HG03095 (cell line): Measurements from ENCODE around the gene LEKR1.
"Not testable (repeated sequence)": the region's sequence is repeated elsewhere in the genome, so short reads cannot be mapped to it uniquely, and the experiment has no call there.

Source experiments
- ATAC-seq: cut with Tn5 transposase; IDR thresholded peaks from one replicate; pipeline ENCODE4 v1.9.1; 2021; ENCODE audit warnings: moderate library complexity; ENCODE audit not compliant: unreplicated experiment

LEKR1 gene

GRCh38 chr3:156803952-156804741 is 22.0 kb upstream of the LEKR1 start:
- no peak for ATAC-seq

GRCh38 chr3:156806698-156807097 is 19.5 kb upstream of the LEKR1 start:
- no peak for ATAC-seq

GRCh38 chr3:156808025-156808424 is 18.1 kb upstream of the LEKR1 start:
- no peak for ATAC-seq

GRCh38 chr3:156811089-156811862 is 14.9 kb upstream of the LEKR1 start:
- no peak for ATAC-seq

GRCh38 chr3:156812521-156813335 is 13.4 kb upstream of the LEKR1 start:
- ATAC-seq = no peak

GRCh38 chr3:156814295-156814694 is 11.9 kb upstream of the LEKR1 start:
- ATAC-seq = no peak

GRCh38 chr3:156816091-156816793 is 9.9 kb upstream of the LEKR1 start:
- peak; percentile 19 for ATAC-seq

- peak; percentile 70 for ATAC-seq
Measured at GRCh38 chr3:156816794-156817645, 9.1 kb upstream of the LEKR1 start.

- no peak for ATAC-seq
Measured at GRCh38 chr3:156817646-156818272, 8.4 kb upstream of the LEKR1 start.

- ATAC-seq = no peak
Measured at GRCh38 chr3:156818273-156818651, 7.9 kb upstream of the LEKR1 start.

GRCh38 chr3:156818890-156819289 is 7.3 kb upstream of the LEKR1 start:
- ATAC-seq = no peak

GRCh38 chr3:156819842-156820691 is 6.1 kb upstream of the LEKR1 start:
- no peak for ATAC-seq

GRCh38 chr3:156820692-156821080 is 5.5 kb upstream of the LEKR1 start:
- ATAC-seq = no peak

- not testable (repeated sequence) for ATAC-seq
Measured at GRCh38 chr3:156822626-156823260, 3.4 kb upstream of the LEKR1 start.

- peak; percentile 54 for ATAC-seq
Measured at GRCh38 chr3:156825795-156826143, 384 bp upstream of the LEKR1 start.

- ATAC-seq = peak; percentile 23
Measured at GRCh38 chr3:156826896-156827882, 1.0 kb downstream of the LEKR1 start.

- no peak for ATAC-seq
Measured at GRCh38 chr3:156831006-156831405, 4.9 kb downstream of the LEKR1 start.
